HTR-8/SVneo (cell line): ENCODE measurements around the gene SLC2A13.

ENCODE experiments used
- DNase-seq: peaks from one replicate; pipeline ENCODE4 v3.0.0; 2011; ENCODE audit warnings: low spot score, mixed read lengths; ENCODE audit not compliant: insufficient read length
- FAIRE-seq: peaks from 2 replicates; lab custom pipeline; 2011; peaks lifted over from hg19 to GRCh38; lab: Jason Lieb, UNC

The SLC2A13 gene

DNA sequence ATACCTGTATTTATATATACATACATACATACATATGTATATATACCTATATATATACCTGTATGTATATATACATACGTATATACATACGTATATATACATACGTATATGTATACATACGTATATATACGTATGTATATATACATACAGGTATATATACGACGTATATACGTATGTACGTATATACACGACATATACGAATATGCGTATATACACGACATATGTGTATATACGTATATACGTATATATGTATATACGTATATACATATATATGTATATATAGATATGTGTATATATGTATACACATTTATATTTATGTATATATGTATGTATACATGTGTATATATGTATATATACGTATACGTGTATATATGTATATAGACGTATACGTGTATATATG lies 393.5 kb downstream of the SLC2A13 start:
- FAIRE-seq (no peak), DNase-seq (no peak)
